Endothelial cell of umbilical vein (primary cell): Measurements from ENCODE around the gene CLDN15.

Experiments used
- POLR2A ChIP-seq: IDR thresholded peaks from 2 replicates; pipeline ENCODE4 v1.6.1; 2012; ENCODE audit warnings: low read depth, mild to moderate bottlenecking, control low read depth, low read length
- TF ChIP-seq, protein P1 (sequence below), 2 donors: IDR thresholded peaks; 1 replicate in 1 of 2; 2 replicates in 1 of 2; pipeline ENCODE4 v1.5.1; 2011; ENCODE audit warnings: low read length in 2 of 2, mild to moderate bottlenecking in 2 of 2, moderate library complexity in 2 of 2, control low read depth in 1 of 2, inconsistent platforms in 1 of 2, low read depth in 1 of 2; ENCODE audit not compliant: insufficient read depth in 1 of 2; ENCODE audit errors: extremely low read depth in 1 of 2

DNA sequence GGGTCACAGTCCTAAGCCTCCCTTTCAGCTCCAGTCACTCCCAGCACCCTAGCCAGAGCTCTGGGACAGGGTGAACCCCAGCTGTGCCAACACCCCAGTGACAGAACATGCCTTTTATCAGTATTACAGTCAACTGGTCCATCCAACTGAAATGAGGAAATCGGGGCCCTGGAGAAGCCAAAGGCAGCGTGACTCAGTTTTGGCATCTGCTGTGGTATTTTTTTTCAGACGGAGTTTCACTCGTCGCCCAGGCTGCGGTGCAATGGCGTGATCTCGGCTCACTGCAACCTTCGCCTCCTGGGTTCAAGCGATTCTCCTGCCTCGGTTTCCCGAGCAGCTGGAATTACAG lies 3.4 kb upstream of the CLDN15 start:
- TF ChIP-seq POLR2A: no peak
- TF ChIP-seq, protein P1, sequence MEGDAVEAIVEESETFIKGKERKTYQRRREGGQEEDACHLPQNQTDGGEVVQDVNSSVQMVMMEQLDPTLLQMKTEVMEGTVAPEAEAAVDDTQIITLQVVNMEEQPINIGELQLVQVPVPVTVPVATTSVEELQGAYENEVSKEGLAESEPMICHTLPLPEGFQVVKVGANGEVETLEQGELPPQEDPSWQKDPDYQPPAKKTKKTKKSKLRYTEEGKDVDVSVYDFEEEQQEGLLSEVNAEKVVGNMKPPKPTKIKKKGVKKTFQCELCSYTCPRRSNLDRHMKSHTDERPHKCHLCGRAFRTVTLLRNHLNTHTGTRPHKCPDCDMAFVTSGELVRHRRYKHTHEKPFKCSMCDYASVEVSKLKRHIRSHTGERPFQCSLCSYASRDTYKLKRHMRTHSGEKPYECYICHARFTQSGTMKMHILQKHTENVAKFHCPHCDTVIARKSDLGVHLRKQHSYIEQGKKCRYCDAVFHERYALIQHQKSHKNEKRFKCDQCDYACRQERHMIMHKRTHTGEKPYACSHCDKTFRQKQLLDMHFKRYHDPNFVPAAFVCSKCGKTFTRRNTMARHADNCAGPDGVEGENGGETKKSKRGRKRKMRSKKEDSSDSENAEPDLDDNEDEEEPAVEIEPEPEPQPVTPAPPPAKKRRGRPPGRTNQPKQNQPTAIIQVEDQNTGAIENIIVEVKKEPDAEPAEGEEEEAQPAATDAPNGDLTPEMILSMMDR (IDR thresholded peaks at IDR 0.05; ENCODE audit: extremely low read depth in 1 of 2, insufficient read depth in 1 of 2, low read depth in 1 of 2, low read length in 2 of 2): no peak
